Measurements from ENCODE around the gene CAMK2A. TPM values are rescaled to one million over a fixed set of nuclear protein-coding genes. Genes with fewer than 3 reads are reported as not detected.
A peak's percentile ranks its signal among the peaks of the same experiment; 100 is the strongest.

The CAMK2A gene
- total and polyA plus RNA-seq, 2 of the 4 experiments (the other 2 are of a cell fraction): 0.18 to 0.19 TPM

DNA sequence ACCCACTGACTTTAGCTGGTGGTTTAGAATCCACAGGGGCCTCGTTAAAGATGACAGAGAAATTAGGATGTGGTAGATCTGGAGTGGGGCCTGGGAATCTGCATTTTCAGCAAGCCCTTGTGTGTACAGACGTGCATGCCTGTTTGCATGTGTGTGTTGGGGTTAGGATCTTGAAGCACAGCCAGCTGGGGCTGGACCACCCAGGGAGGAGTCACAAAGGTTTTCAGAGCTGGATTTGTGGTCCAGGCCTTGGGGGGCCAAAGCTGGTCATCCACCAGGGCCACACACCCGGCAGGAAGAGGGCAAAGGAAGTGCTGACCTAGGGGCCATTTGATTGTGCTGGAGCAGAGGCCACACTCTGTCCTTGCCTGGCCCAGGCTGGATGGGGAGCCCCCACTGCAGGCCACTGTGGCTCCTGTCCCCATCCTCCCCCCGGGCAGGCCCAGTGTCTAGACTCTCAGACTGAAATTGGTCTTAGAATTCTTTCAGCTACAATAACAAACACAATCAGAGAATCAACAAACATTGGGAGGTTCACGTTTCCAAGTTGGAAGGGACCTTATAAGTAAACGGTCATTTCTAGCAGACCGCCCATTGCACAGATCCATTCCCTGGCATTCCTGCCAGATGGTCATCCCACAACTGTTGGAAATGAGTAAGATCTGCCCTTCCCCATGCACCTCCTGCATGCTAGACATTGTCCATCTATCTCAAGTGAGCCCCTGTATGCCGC is 112.7 kb downstream of the CAMK2A start:
- H3K9me1 ChIP-seq (ENCODE audit: insufficient read depth, low read length): peaks cover 18% of the 10 kb centered on the region
- WGBS, 2 experiments (ENCODE audit: extremely low coverage in 2 of 2, insufficient read length in 1 of 2): 13% methylated on average over 3 of the region's 8 CpGs; no CpG with 5 or more reads in 1 of the 2 experiments
- peak; percentile 86 for DNase-seq

More for the DNA sequence above, 112.7 kb downstream of the CAMK2A start:
- H3K4me2 ChIP-seq (ENCODE audit: low read depth, low read length): no peak overlapping the region
- H2BK20ac ChIP-seq (ENCODE audit: low read depth, low read length): peak overlapping the region; percentile 73
- H3K56ac ChIP-seq (ENCODE audit: extremely low read depth, insufficient read depth, low read length): no peak overlapping the region
- dilution Hi-C loops (cut with HindIII; ENCODE audit: low sequenced_read_pairs, unreplicated experiment): no loop called here
- no TSS peak for BruUV-seq (replicated peaks)
- H3K4me3 ChIP-seq (ENCODE audit: insufficient read depth, low read depth, low read length): no peak overlapping the region
- H3K14ac ChIP-seq (replicated peaks; ENCODE audit: low read depth, low read length): peak overlapping the region; percentile 40; the same call in 1 of the 2 replicates
- TF ChIP-seq RCOR1 (IDR thresholded peaks at IDR 0.05; ENCODE audit: insufficient replicate concordance, low read length): peak; percentile 91
- TF ChIP-seq, protein P1, sequence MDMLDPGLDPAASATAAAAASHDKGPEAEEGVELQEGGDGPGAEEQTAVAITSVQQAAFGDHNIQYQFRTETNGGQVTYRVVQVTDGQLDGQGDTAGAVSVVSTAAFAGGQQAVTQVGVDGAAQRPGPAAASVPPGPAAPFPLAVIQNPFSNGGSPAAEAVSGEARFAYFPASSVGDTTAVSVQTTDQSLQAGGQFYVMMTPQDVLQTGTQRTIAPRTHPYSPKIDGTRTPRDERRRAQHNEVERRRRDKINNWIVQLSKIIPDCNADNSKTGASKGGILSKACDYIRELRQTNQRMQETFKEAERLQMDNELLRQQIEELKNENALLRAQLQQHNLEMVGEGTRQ (IDR thresholded peaks at IDR 0.05; ENCODE audit: low read depth, low read length): no peak
- TF ChIP-seq BHLHE40 (IDR thresholded peaks at IDR 0.05; ENCODE audit: low read depth, low read length): peak; percentile 77
- H3K36me3 ChIP-seq (ENCODE audit: control insufficient read depth, insufficient read depth, low read length): no peaks in the 10 kb centered on the region
- peak overlapping the region; percentile 67 for H2AK5ac ChIP-seq (ENCODE audit: low read depth, low read length)
- no peaks in the 10 kb centered on the region for H3K79me1 ChIP-seq (ENCODE audit: low read depth in 1 of 2, low read length in 2 of 2)
- H2BK120ac ChIP-seq (ENCODE audit: low read depth, low read length): peak overlapping the region; percentile 68
- peaks cover 10% of the 10 kb centered on the region for H3K4me1 ChIP-seq (ENCODE audit: control insufficient read depth, insufficient read depth, low read length)
- H3K9me3 ChIP-seq (ENCODE audit: control insufficient read depth, insufficient read depth, low read length): no peaks in the 10 kb centered on the region
- ChIA-PET CTCF (interaction anchor here (1.8 kb wide), 1 partner anchor 29 kb away, joined by 5 read pairs; no protein-coding TSS in a partner anchor), POLR2A (ENCODE audit: unreplicated experiment) (no interaction called here)
- H4K5ac ChIP-seq (ENCODE audit: low read depth, low read length): no peak overlapping the region
- peak overlapping the region; percentile 23; the same call in 1 of the 2 replicates for H4K91ac ChIP-seq (ENCODE audit: insufficient read depth, low read depth, low read length)
- ATAC-seq (ENCODE audit: low read depth): peak; percentile 61
- H3K23ac ChIP-seq (ENCODE audit: low read depth, low read length): peak overlapping the region; percentile 31; the same call in 1 of the 2 replicates
- in situ Hi-C loops (cut with MboI; ENCODE audit: low sequenced_read_pairs): no loop called here
- H3K9ac ChIP-seq (ENCODE audit: low read depth, low read length): no peak overlapping the region
- H2AFZ ChIP-seq (replicated peaks; ENCODE audit: low read length, poor library complexity): peak overlapping the region; percentile 43
- H3K27ac ChIP-seq (ENCODE audit: insufficient read depth, low read length): no peak overlapping the region
- H3K27me3 ChIP-seq (ENCODE audit: control insufficient read depth, insufficient read depth, low read length): peaks cover 7% of the 10 kb centered on the region; the same call in 1 of the 2 replicates
- H2BK15ac ChIP-seq (ENCODE audit: low read depth, low read length): no peak overlapping the region; the same call in 2 of the 3 replicates
- H2BK5ac ChIP-seq (ENCODE audit: low read depth, low read length, poor library complexity, severe bottlenecking): no peak overlapping the region
- no peak overlapping the region for H4K8ac ChIP-seq (ENCODE audit: low read depth in 2 of 2, low read length in 2 of 2)
- peak overlapping the region; percentile 63 for H2AK9ac ChIP-seq (replicated peaks; ENCODE audit: low read depth, low read length, poor library complexity)
- no peak overlapping the region for H3K18ac ChIP-seq (ENCODE audit: low read depth, low read length)
- H3K4ac ChIP-seq (ENCODE audit: low read depth, low read length): peak overlapping the region; percentile 83
- intact Hi-C loops (cut with micrococcal nuclease): no loop called here
- no peaks in the 10 kb centered on the region; the same call in 1 of the 2 replicates for H4K20me1 ChIP-seq (ENCODE audit: insufficient read depth, low read length)

All from IMR-90 (cell line).